ENCODE results near the gene GINS3.
"Not testable (repeated sequence)": the region's sequence is repeated elsewhere in the genome, so short reads cannot be mapped to it uniquely, and the experiment has no call there.

Gene GINS3

GRCh38 chr16:58389724-58390123, 2.5 kb upstream of the GINS3 start:
- no peak for DNase-seq (ENCODE audit: low spot score)

GRCh38 chr16:58393138-58393504, 850 bp downstream of the GINS3 start:
- DNase-seq (ENCODE audit: low spot score), result no peak

- not testable (repeated sequence) for DNase-seq (ENCODE audit: low spot score)
These were observed 4.6 kb downstream of the GINS3 start for GRCh38 chr16:58396897-58397296.

GRCh38 chr16:58399718-58400633, 7.7 kb downstream of the GINS3 start:
- no peak for DNase-seq (ENCODE audit: low spot score)

- not testable (repeated sequence) for DNase-seq (ENCODE audit: low spot score)
These were observed 9.0 kb downstream of the GINS3 start for GRCh38 chr16:58401305-58401704.

GRCh38 chr16:58402796-58403195, 10.5 kb downstream of the GINS3 start:
- DNase-seq (ENCODE audit: low spot score), result no peak

- DNase-seq (ENCODE audit: low spot score), result no peak
These were observed 17.2 kb downstream of the GINS3 start for GRCh38 chr16:58409316-58409973.

GRCh38 chr16:58411336-58411735, 19.1 kb downstream of the GINS3 start:
- DNase-seq (ENCODE audit: low spot score), result no peak

- DNase-seq (ENCODE audit: low spot score), result peak; percentile 39
These were observed 19.7 kb downstream of the GINS3 start for GRCh38 chr16:58411736-58412614.

- not testable (repeated sequence) for DNase-seq (ENCODE audit: low spot score)
These were observed 20.3 kb downstream of the GINS3 start for GRCh38 chr16:58412615-58412970.

- DNase-seq (ENCODE audit: low spot score), result no peak
These were observed 21.1 kb downstream of the GINS3 start for GRCh38 chr16:58413359-58413758.

GRCh38 chr16:58415003-58415402, 22.7 kb downstream of the GINS3 start:
- DNase-seq (ENCODE audit: low spot score), result no peak

GRCh38 chr16:58415961-58416360, 23.7 kb downstream of the GINS3 start:
- DNase-seq (ENCODE audit: low spot score), result not testable (repeated sequence)

GRCh38 chr16:58417035-58417434, 24.8 kb downstream of the GINS3 start:
- no peak for DNase-seq (ENCODE audit: low spot score)

- peak; percentile 85 for DNase-seq (ENCODE audit: low spot score)
These were observed 25.3 kb downstream of the GINS3 start for GRCh38 chr16:58417600-58417999.

- peak; percentile 42 for DNase-seq (ENCODE audit: low spot score)
These were observed 25.8 kb downstream of the GINS3 start for GRCh38 chr16:58418026-58418425.

GRCh38 chr16:58418601-58419000, 26.3 kb downstream of the GINS3 start:
- DNase-seq (ENCODE audit: low spot score), result peak; percentile 62

GRCh38 chr16:58419241-58419990, 27.1 kb downstream of the GINS3 start:
- peak; percentile 92 for DNase-seq (ENCODE audit: low spot score)

GRCh38 chr16:58421059-58421458, 28.8 kb downstream of the GINS3 start:
- DNase-seq (ENCODE audit: low spot score), result peak; percentile 93

GRCh38 chr16:58421529-58421928, 29.3 kb downstream of the GINS3 start:
- no peak for DNase-seq (ENCODE audit: low spot score)

GRCh38 chr16:58422809-58423208, 30.5 kb downstream of the GINS3 start:
- peak; percentile 35 for DNase-seq (ENCODE audit: low spot score)

GRCh38 chr16:58425245-58425644, 33.0 kb downstream of the GINS3 start:
- no peak for DNase-seq (ENCODE audit: low spot score)

All from NAMALWA (cell line).